Fibroblast of gingiva (primary cell): ENCODE results near the gene NAGS.
"Not testable (repeated sequence)": the region's sequence is repeated elsewhere in the genome, so short reads cannot be mapped to it uniquely, and the experiment has no call there.

Experiments used
- DNase-seq: peaks from one replicate; pipeline ENCODE4 v3.0.0-alpha.2; 2011; ENCODE audit warnings: low read depth

Gene NAGS

GRCh38 chr17:44043272-44043696, 38.9 kb downstream of the NAGS start:
- peak; percentile 91 for DNase-seq

- DNase-seq, result peak; percentile 81
Measured at GRCh38 chr17:44044071-44044470, 39.6 kb downstream of the NAGS start.

- DNase-seq, result no peak
Measured at GRCh38 chr17:44045486-44045885, 41.1 kb downstream of the NAGS start.

GRCh38 chr17:44046893-44047292, 42.5 kb downstream of the NAGS start:
- not testable (repeated sequence) for DNase-seq

- no peak for DNase-seq
Measured at GRCh38 chr17:44049294-44050060, 45.1 kb downstream of the NAGS start.

- DNase-seq, result no peak
Measured at GRCh38 chr17:44053125-44053872, 48.9 kb downstream of the NAGS start.
